Fibroblast of mammary gland (primary cell): ENCODE results near the gene PRPH.
"Not testable (repeated sequence)": the region's sequence is repeated elsewhere in the genome, so short reads cannot be mapped to it uniquely, and the experiment has no call there.

ENCODE experiments used
- DNase-seq: peaks from one replicate; pipeline ENCODE4 v3.0.0-alpha.2; 2010; ENCODE audit warnings: low read depth
- H3K4me3 ChIP-seq: 2 replicates; pipeline ENCODE4 v1.5.1; 2011; ENCODE audit warnings: low read depth, mild to moderate bottlenecking, low read length, moderate library complexity; ENCODE audit not compliant: control insufficient read depth
- CTCF ChIP-seq: conservative IDR thresholded peaks from 2 replicates; pipeline ENCODE4 v1.5.1; 2011; ENCODE audit warnings: low read depth, low read length, inconsistent platforms; ENCODE audit not compliant: control insufficient read depth, insufficient read depth

PRPH gene

DNA sequence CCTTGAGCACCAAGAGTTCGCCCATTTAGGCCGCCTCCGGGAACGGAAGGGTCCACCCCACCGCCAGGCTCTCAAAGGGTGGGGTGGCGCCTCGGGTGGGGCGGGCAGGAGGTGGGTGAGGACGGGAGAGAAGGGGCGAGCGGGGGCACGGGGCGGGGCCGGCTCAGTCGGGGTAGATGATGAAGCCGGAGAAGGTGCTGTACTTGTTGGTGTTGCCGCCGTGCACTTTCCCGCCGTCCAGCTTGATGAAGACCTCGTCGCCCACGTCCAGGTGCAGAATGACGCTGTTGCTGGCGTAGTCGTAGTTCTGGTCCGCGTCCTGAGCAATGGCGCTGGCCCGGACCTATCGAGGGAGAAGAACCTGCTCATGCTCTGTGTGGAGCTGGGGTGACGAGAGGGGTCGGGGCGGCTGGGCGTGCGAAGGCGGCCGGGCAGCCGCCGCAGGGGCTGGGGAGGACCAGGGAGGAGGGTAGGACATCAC lies 38.0 kb downstream of the PRPH start:
- TF ChIP-seq CTCF: no peak
- DNase-seq: no peak
- no peak overlapping the region for H3K4me3 ChIP-seq

GRCh38 chr12:49333778-49334177 lies 38.8 kb downstream of the PRPH start:
- not testable (repeated sequence) for DNase-seq, H3K4me3 ChIP-seq

GRCh38 chr12:49334226-49334625 lies 39.3 kb downstream of the PRPH start:
- DNase-seq: no peak
- TF ChIP-seq CTCF: no peak
- no peak overlapping the region for H3K4me3 ChIP-seq

DNA sequence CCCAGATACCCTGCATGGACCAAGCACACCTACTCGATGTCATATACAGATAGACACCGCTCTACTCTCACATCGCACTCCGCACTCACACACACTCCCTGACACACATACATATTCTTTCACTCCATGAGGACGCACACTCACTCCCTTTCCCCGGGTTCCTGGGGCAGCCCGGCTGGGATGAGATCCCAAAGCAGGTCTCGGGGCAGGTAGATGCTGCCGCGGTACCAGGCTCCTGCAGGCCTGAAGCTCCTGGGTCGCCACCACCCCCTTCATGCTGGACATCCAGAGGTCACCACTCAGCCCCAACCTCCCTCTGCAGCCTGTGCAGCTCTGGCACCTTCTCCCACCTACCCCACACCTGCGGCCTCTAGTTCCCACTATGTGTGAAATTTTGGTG lies 39.7 kb downstream of the PRPH start:
- no peak overlapping the region for H3K4me3 ChIP-seq
- DNase-seq: no peak
- no peak for TF ChIP-seq CTCF

GRCh38 chr12:49335118-49335954 lies 40.4 kb downstream of the PRPH start:
- no peak overlapping the region for H3K4me3 ChIP-seq
- no peak for TF ChIP-seq CTCF
- DNase-seq: no peak

DNA sequence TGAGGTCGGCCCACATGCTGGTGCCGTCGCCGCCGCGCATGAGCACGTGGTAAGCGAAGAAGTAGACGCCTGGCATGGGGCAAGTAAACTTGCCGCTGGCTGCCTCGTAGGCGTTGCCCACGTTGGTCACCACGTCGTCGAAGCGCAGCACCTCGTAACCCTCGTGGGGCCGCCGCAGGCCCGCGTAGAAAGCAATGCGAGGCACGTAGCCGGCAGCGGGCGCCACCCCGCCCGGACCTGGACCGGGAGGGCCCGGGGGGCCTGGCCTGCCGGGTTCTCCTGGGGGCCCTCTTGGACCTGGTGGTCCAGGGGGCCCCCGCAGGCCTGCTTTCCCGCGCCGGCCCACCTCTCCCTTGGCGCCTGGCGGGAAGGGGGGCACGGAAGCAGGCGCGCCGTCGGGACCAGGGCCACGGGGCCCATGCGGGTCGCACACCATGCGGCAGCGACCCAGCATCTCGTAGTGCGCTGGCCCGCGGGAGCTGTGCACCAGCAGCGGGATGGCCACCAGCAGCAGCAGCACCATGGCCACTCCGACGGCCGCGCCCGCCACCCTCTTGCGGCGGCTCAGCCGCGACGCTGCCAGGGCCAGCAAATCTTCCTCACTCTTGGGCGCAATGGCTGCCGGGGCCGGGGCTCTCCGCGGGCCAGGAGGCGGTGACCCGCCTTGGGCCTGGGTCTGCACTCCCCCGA lies 41.2 kb downstream of the PRPH start:
- DNase-seq: no peak
- H3K4me3 ChIP-seq: no peak overlapping the region
- TF ChIP-seq CTCF: no peak
